ENCODE results near the gene MTA3. TPM values are rescaled to one million over a fixed set of nuclear protein-coding genes. Genes with fewer than 3 reads are reported as not detected.

Gene MTA3
- total and polyA plus RNA-seq, 9 of the 15 experiments (the other 6 are each of a cell fraction or from before 2014, with no cell fraction given): 12.4 to 39.6 (median 23.5) TPM

GRCh38 chr2:42648796-42649195 lies 80.4 kb downstream of the MTA3 start:
- DNase-seq (ENCODE audit: extremely low read depth in 1 of 4, low spot score in 3 of 4): no peak
- H3K9me3 ChIP-seq (replicated peaks; ENCODE audit: control insufficient read depth, insufficient read depth, low read depth, low read length): no peaks in the 10 kb centered on the region
- H3K79me2 ChIP-seq (ENCODE audit: control insufficient read depth, insufficient read depth, low read length): no peaks in the 10 kb centered on the region
- intact Hi-C loops (cut with micrococcal nuclease): no loop called here
- H2AFZ ChIP-seq (ENCODE audit: low read depth, low read length): no peak overlapping the region
- no peaks in the 10 kb centered on the region for H3K4me1 ChIP-seq (replicated peaks in 1 of 2; ENCODE audit: control insufficient read depth in 2 of 2, insufficient read depth in 2 of 2, low read length in 2 of 2)
- H3K36me3 ChIP-seq (ENCODE audit: control insufficient read depth, insufficient read depth, low read length): no peaks in the 10 kb centered on the region
- no peaks in the 10 kb centered on the region for H3K9me1 ChIP-seq (ENCODE audit: control insufficient read depth, insufficient read depth, low read length)
- no peak overlapping the region for H3K4me2 ChIP-seq (ENCODE audit: insufficient read depth, low read length)
- no peak overlapping the region for H3K4me3 ChIP-seq
- no peak for TF ChIP-seq SIX5 (IDR thresholded peaks at IDR 0.05; ENCODE audit: borderline replicate concordance in 1 of 2, insufficient read depth in 1 of 2, low read depth in 1 of 2, low read length in 2 of 2)
- TF ChIP-seq NR1H2 (CRISPR knock-in tag; IDR thresholded peaks at IDR 0.05): no peak
- no peak for TF ChIP-seq ZNF551 (CRISPR knock-in tag; IDR thresholded peaks at IDR 0.05)
- no peak for TF ChIP-seq NCOA6 (IDR thresholded peaks at IDR 0.05)
- no peak for TF ChIP-seq HMG20B (CRISPR knock-in tag; IDR thresholded peaks at IDR 0.05)
- no peak for TF ChIP-seq SP2 (IDR thresholded peaks at IDR 0.05; ENCODE audit: extremely low read depth, low read depth, low read length, poor library complexity, severe bottlenecking)
- TF ChIP-seq MCM5 (IDR thresholded peaks at IDR 0.05; ENCODE audit: low read depth): no peak
- TF ChIP-seq E2F8 (IDR thresholded peaks at IDR 0.05; ENCODE audit: low read depth, partially characterized antibody): no peak
- no peak for TF ChIP-seq L3MBTL2 (IDR thresholded peaks at IDR 0.05)
- TF ChIP-seq, protein P1, sequence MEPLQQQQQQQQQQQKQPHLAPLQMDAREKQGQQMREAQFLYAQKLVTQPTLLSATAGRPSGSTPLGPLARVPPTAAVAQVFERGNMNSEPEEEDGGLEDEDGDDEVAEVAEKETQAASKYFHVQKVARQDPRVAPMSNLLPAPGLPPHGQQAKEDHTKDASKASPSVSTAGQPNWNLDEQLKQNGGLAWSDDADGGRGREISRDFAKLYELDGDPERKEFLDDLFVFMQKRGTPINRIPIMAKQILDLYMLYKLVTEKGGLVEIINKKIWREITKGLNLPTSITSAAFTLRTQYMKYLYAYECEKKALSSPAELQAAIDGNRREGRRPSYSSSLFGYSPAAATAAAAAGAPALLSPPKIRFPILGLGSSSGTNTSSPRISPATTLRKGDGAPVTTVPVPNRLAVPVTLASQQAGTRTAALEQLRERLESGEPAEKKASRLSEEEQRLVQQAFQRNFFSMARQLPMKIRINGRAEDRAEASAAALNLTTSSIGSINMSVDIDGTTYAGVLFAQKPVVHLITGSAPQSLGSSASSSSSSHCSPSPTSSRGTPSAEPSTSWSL (CRISPR knock-in tag; IDR thresholded peaks at IDR 0.05; ENCODE audit: borderline replicate concordance): no peak
- TF ChIP-seq ARHGAP35 (IDR thresholded peaks at IDR 0.05; ENCODE audit: partially characterized antibody): no peak
- no peak for TF ChIP-seq ZNF778 (CRISPR knock-in tag; IDR thresholded peaks at IDR 0.05)
- TF ChIP-seq GTF2B (IDR thresholded peaks at IDR 0.05; ENCODE audit: extremely low read depth, insufficient read length): no peak
- TF ChIP-seq, protein P2, sequence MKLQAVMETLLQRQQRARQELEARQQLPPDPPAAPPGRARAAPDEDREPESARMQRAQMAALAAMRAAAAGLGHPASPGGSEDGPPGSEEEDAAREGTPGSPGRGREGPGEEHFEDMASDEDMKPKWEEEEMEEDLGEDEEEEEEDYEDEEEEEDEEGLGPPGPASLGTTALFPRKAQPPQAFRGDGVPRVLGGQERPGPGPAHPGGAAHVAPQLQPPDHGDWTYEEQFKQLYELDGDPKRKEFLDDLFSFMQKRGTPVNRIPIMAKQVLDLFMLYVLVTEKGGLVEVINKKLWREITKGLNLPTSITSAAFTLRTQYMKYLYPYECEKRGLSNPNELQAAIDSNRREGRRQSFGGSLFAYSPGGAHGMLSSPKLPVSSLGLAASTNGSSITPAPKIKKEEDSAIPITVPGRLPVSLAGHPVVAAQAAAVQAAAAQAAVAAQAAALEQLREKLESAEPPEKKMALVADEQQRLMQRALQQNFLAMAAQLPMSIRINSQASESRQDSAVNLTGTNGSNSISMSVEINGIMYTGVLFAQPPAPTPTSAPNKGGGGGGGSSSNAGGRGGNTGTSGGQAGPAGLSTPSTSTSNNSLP (IDR thresholded peaks at IDR 0.05; ENCODE audit: borderline replicate concordance, low read depth, low read length): no peak
- TF ChIP-seq ELF1 (tag; IDR thresholded peaks at IDR 0.05): no peak
- BruUV-seq (replicated peaks): no TSS peak
- H3K27me3 ChIP-seq (ENCODE audit: control insufficient read depth in 2 of 2, insufficient read depth in 2 of 2, low read length in 2 of 2): no peaks in the 10 kb centered on the region
- ChIA-PET CTCF (ENCODE audit: low intra/inter-chr PET ratio) (no interaction called here), POLR2A (no interaction called here)
- ATAC-seq: no peak
- no peak for FAIRE-seq
- no peak overlapping the region for H3K27ac ChIP-seq (ENCODE audit: extremely low read depth, low read depth, low read length)
- in situ Hi-C loops (cut with MboI): no loop called here
- H3K9ac ChIP-seq (ENCODE audit: insufficient read depth in 1 of 2, low read depth in 2 of 2, low read length in 2 of 2): no peak overlapping the region
- 0 out of 2 replicates have a peak, but pooled peaks cover 3% of the 10 kb centered on the region for H4K20me1 ChIP-seq (replicated peaks; ENCODE audit: control insufficient read depth, insufficient read depth, low read length)
- 66% methylated on average over 8 of the region's 8 CpGs for WGBS (ENCODE audit: insufficient coverage, low coverage, missing lambda C conversion rate)

Data from K562 (cell line).